Measurements from ENCODE around the gene HLTF.

Gene HLTF

GRCh38 chr3:149001727-149002126 lies 84.6 kb downstream of the HLTF start:
- Histone ChIP-seq H3K27me3 (ENCODE audit: insufficient read depth, low read depth) (no peaks in the 10 kb centered on the region), H3K4me1 (ENCODE audit: low read depth, poor library complexity, severe bottlenecking) (peaks cover 100% of the 10 kb centered on the region), H3K27ac (peak overlapping the region; percentile 93), H3K4me3 (IDR thresholded peaks at IDR 0.05; ENCODE audit: insufficient read depth, low read depth, low read length) (peak overlapping the region; percentile 39), H3K9ac (no peak overlapping the region; the same call in 1 of the 2 replicates), H4K20me1 (ENCODE audit: insufficient read depth) (no peaks in the 10 kb centered on the region), H3K4me2 (peak overlapping the region; percentile 94), H3K79me2 (ENCODE audit: insufficient read depth, low read depth) (peaks cover 60% of the 10 kb centered on the region), H2AFZ (ENCODE audit: low read depth) (no peak overlapping the region), H3K36me3 (ENCODE audit: insufficient read depth) (peaks cover 14% of the 10 kb centered on the region; the same call in 1 of the 2 replicates)
- no peak for TF ChIP-seq CTCF (conservative IDR thresholded peaks at IDR 0.05; ENCODE audit: low read depth, low read length)

GRCh38 chr3:149000206-149000745 lies 86.1 kb downstream of the HLTF start:
- H3K27me3 ChIP-seq (ENCODE audit: insufficient read depth, low read depth): no peaks in the 10 kb centered on the region
- H2AFZ ChIP-seq (ENCODE audit: low read depth): no peak overlapping the region
- no peak for TF ChIP-seq CTCF (conservative IDR thresholded peaks at IDR 0.05; ENCODE audit: low read depth, low read length)
- peak overlapping the region; percentile 94 for H3K4me2 ChIP-seq
- peak overlapping the region; percentile 37 for H3K9ac ChIP-seq
- H3K4me3 ChIP-seq (IDR thresholded peaks at IDR 0.05; ENCODE audit: insufficient read depth, low read depth, low read length): peak overlapping the region; percentile 87
- no peaks in the 10 kb centered on the region for H4K20me1 ChIP-seq (ENCODE audit: insufficient read depth)
- peaks cover 60% of the 10 kb centered on the region for H3K79me2 ChIP-seq (ENCODE audit: insufficient read depth, low read depth)
- H3K27ac ChIP-seq: peak overlapping the region; percentile 93
- peaks cover 20% of the 10 kb centered on the region; the same call in 1 of the 2 replicates for H3K36me3 ChIP-seq (ENCODE audit: insufficient read depth)
- H3K4me1 ChIP-seq (ENCODE audit: low read depth, poor library complexity, severe bottlenecking): peaks cover 100% of the 10 kb centered on the region

- Histone ChIP-seq H3K27ac (peak overlapping the region; percentile 93), H4K20me1 (ENCODE audit: insufficient read depth) (no peaks in the 10 kb centered on the region), H3K36me3 (ENCODE audit: insufficient read depth) (peaks cover 25% of the 10 kb centered on the region; the same call in 1 of the 2 replicates), H3K4me3 (IDR thresholded peaks at IDR 0.05; ENCODE audit: insufficient read depth, low read depth, low read length) (no peak overlapping the region), H3K4me2 (peak overlapping the region; percentile 94), H3K9ac (peak overlapping the region; percentile 37), H3K79me2 (ENCODE audit: insufficient read depth, low read depth) (peaks cover 60% of the 10 kb centered on the region), H3K4me1 (ENCODE audit: low read depth, poor library complexity, severe bottlenecking) (peaks cover 100% of the 10 kb centered on the region), H3K27me3 (ENCODE audit: insufficient read depth, low read depth) (no peaks in the 10 kb centered on the region), H2AFZ (ENCODE audit: low read depth) (no peak overlapping the region)
- TF ChIP-seq CTCF (conservative IDR thresholded peaks at IDR 0.05; ENCODE audit: low read depth, low read length): no peak; the same call in 1 of the 2 replicates
These were observed 86.5 kb downstream of the HLTF start for GRCh38 chr3:148999806-149000205.

GRCh38 chr3:148998715-148999423 lies 87.5 kb downstream of the HLTF start:
- H3K27ac ChIP-seq: peak overlapping the region; percentile 93
- H3K4me2 ChIP-seq: peak overlapping the region; percentile 94
- H3K36me3 ChIP-seq (ENCODE audit: insufficient read depth): peaks cover 31% of the 10 kb centered on the region
- TF ChIP-seq CTCF (conservative IDR thresholded peaks at IDR 0.05; ENCODE audit: low read depth, low read length): no peak
- no peak overlapping the region for H2AFZ ChIP-seq (ENCODE audit: low read depth)
- H3K79me2 ChIP-seq (ENCODE audit: insufficient read depth, low read depth): peaks cover 62% of the 10 kb centered on the region
- no peak overlapping the region for H3K4me3 ChIP-seq (IDR thresholded peaks at IDR 0.05; ENCODE audit: insufficient read depth, low read depth, low read length)
- no peaks in the 10 kb centered on the region for H4K20me1 ChIP-seq (ENCODE audit: insufficient read depth)
- H3K27me3 ChIP-seq (ENCODE audit: insufficient read depth, low read depth): no peaks in the 10 kb centered on the region
- H3K4me1 ChIP-seq (ENCODE audit: low read depth, poor library complexity, severe bottlenecking): peaks cover 100% of the 10 kb centered on the region
- H3K9ac ChIP-seq: peak overlapping the region; percentile 60
